H7 (cell line): ENCODE results near the gene SDK2. TPM values are rescaled to one million over a fixed set of nuclear protein-coding genes. Genes with fewer than 3 reads are reported as not detected.

ENCODE experiments used
- DNase-seq: peaks from one replicate; pipeline ENCODE4 v3.0.0; 2012
- H3K27me3 ChIP-seq: 2 replicates; pipeline ENCODE4 v1.6.0; 2011; ENCODE audit warnings: mild to moderate bottlenecking, low read length; ENCODE audit not compliant: control insufficient read depth, insufficient read depth
- H3K36me3 ChIP-seq: replicated peaks from 2 replicates; pipeline ENCODE4 v1.5.1; 2011; ENCODE audit warnings: low read length; ENCODE audit not compliant: control insufficient read depth, insufficient read depth
- H3K4me3 ChIP-seq: 2 replicates; pipeline ENCODE4 v1.5.1; 2011; ENCODE audit warnings: low read depth, mild to moderate bottlenecking, control low read depth, low read length, moderate library complexity; ENCODE audit not compliant: insufficient read depth
- total RNA-seq: library from RNA; depleted of rRNA; stranded (reverse); fragments of >200 nt; shearing (Covaris generic); gene quantifications from 2 replicates; pipeline ENCODE4 v1.2.3, GENCODE V29; 2014

The SDK2 gene
- total RNA-seq, 1 experiment from 2014 or later: 12.1 TPM

- Histone ChIP-seq H3K4me3 (no peak overlapping the region), H3K36me3 (no peaks in the 10 kb centered on the region), H3K27me3 (no peaks in the 10 kb centered on the region)
- peak; percentile 80 for DNase-seq
These were observed 151.1 kb downstream of the SDK2 start for GRCh38 chr17:73492821-73493814.

- Histone ChIP-seq H3K4me3 (no peak overlapping the region), H3K36me3 (no peaks in the 10 kb centered on the region), H3K27me3 (no peaks in the 10 kb centered on the region)
- no peak for DNase-seq
These were observed 152.0 kb downstream of the SDK2 start for GRCh38 chr17:73492125-73492820.

GRCh38 chr17:73491648-73492047, 152.6 kb downstream of the SDK2 start:
- Histone ChIP-seq H3K27me3 (no peaks in the 10 kb centered on the region), H3K36me3 (no peaks in the 10 kb centered on the region), H3K4me3 (no peak overlapping the region)
- no peak for DNase-seq

GRCh38 chr17:73490851-73491250, 153.4 kb downstream of the SDK2 start:
- Histone ChIP-seq H3K36me3 (no peaks in the 10 kb centered on the region), H3K27me3 (no peaks in the 10 kb centered on the region), H3K4me3 (no peak overlapping the region)
- no peak for DNase-seq

GRCh38 chr17:73489991-73490390, 154.3 kb downstream of the SDK2 start:
- Histone ChIP-seq H3K27me3 (no peaks in the 10 kb centered on the region), H3K4me3 (no peak overlapping the region), H3K36me3 (no peaks in the 10 kb centered on the region)
- no peak for DNase-seq

DNA sequence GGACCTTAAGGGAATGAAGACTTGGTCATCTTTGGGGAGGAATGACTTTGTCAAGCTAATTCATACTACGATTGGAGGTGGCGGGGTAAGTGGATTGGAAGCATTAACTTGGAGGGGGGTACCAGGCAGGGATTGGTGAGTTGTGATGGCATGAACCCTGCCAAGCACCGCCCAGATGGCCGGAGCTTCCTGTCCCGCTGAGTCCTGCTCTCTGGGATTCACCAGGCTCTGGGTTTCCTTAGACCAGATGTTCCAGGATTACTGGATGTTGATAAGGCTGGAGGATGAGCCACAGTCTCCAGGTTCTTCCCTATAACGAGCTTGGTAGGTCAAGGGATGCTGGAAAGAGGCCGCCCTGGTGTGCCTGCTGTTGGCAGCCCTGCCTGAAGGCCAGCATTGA, 154.9 kb downstream of the SDK2 start:
- peak; percentile 60 for DNase-seq
- no peak overlapping the region for H3K4me3 ChIP-seq
- H3K36me3 ChIP-seq: no peaks in the 10 kb centered on the region
- H3K27me3 ChIP-seq: no peaks in the 10 kb centered on the region

- H3K36me3 ChIP-seq: no peaks in the 10 kb centered on the region
- no peaks in the 10 kb centered on the region for H3K27me3 ChIP-seq
- no peak overlapping the region for H3K4me3 ChIP-seq
- peak; percentile 58 for DNase-seq
These were observed 159.1 kb downstream of the SDK2 start for GRCh38 chr17:73485130-73485529.

DNA sequence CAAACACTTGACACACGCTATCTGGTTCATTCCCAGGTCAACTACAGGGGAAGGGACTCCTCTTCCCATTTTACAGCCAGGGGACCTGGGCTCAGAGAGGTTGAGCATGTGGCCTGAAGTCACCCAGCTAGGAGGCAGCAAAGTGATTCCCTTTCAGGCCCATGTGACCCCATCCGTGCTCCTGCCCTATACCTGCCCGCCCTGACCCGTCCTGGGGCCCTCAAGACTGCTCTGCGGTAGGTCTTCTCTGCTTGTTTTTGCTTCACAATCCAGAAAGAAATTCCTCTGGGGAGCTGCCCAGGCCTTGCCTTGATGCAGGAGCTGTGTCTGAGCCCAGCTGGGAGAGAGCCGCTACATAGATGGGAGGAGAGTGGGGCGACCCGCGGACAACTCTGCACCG, 161.4 kb downstream of the SDK2 start:
- H3K27me3 ChIP-seq: no peaks in the 10 kb centered on the region
- no peak overlapping the region for H3K4me3 ChIP-seq
- H3K36me3 ChIP-seq: no peaks in the 10 kb centered on the region
- DNase-seq: peak; percentile 50

- no peak for DNase-seq
- Histone ChIP-seq H3K36me3 (no peaks in the 10 kb centered on the region), H3K4me3 (no peak overlapping the region), H3K27me3 (no peaks in the 10 kb centered on the region)
These were observed 162.0 kb downstream of the SDK2 start for GRCh38 chr17:73482251-73482716.

GRCh38 chr17:73481676-73482075, 162.6 kb downstream of the SDK2 start:
- DNase-seq: no peak
- Histone ChIP-seq H3K4me3 (no peak overlapping the region), H3K27me3 (no peaks in the 10 kb centered on the region), H3K36me3 (no peaks in the 10 kb centered on the region)

DNA sequence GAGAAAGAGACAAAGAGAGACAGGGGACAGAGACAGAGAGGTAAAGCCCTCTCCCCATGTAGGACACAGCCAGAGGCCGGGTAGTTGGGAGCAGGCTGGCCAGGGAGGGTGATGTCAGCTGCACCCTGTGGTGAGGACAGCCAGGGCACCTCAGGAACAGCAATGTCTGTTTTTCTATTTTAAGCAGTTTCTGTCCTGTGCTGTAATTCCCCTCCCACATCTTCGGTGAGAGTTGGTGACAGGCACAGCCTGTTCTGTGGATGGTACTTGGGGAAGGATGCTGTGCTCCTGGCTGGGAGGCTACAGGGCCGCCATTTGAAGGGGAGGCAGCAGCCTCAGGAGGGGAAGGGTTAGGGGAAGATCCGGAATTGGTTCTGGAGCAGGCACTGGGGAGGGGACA, 163.5 kb downstream of the SDK2 start:
- Histone ChIP-seq H3K4me3 (no peak overlapping the region), H3K36me3 (no peaks in the 10 kb centered on the region), H3K27me3 (no peaks in the 10 kb centered on the region)
- no peak for DNase-seq

- H3K27me3 ChIP-seq: no peaks in the 10 kb centered on the region
- peak; percentile 84 for DNase-seq
- no peak overlapping the region for H3K4me3 ChIP-seq
These were observed 165.3 kb downstream of the SDK2 start for GRCh38 chr17:73478768-73479424.

GRCh38 chr17:73478334-73478733, 165.9 kb downstream of the SDK2 start:
- no peak for DNase-seq
- no peak overlapping the region for H3K4me3 ChIP-seq
- H3K27me3 ChIP-seq: no peaks in the 10 kb centered on the region
- H3K36me3 ChIP-seq: no peaks in the 10 kb centered on the region

More at GRCh38 chr17:73478768-73479424, 165.3 kb downstream of the SDK2 start:
- H3K36me3 ChIP-seq: no peaks in the 10 kb centered on the region

- no peak overlapping the region for H3K4me3 ChIP-seq
- no peaks in the 10 kb centered on the region for H3K27me3 ChIP-seq
- peak; percentile 55 for DNase-seq
- no peaks in the 10 kb centered on the region for H3K36me3 ChIP-seq
These were observed 167.3 kb downstream of the SDK2 start for GRCh38 chr17:73476890-73477350.
